Pulmonary artery endothelial cell (primary cell): ENCODE measurements around the gene SLC22A4. TPM values are rescaled to one million over a fixed set of nuclear protein-coding genes. Genes with fewer than 3 reads are reported as not detected.

Experiments used
- DNase-seq: peaks from one replicate; pipeline ENCODE4 v3.0.0-alpha.2; 2011; ENCODE audit warnings: low read depth, low spot score
- total RNA-seq: library from RNA; depleted of rRNA; stranded (reverse); fragments of >200 nt; gene quantifications from 2 replicates; pipeline ENCODE4 v1.2.3, GENCODE V29; 2014

Gene SLC22A4
- total RNA-seq, 1 donor from 2014 or later, result 4.4 TPM

GRCh38 chr5:132262882-132263547, 31.2 kb upstream of the SLC22A4 start:
- DNase-seq, result no peak

GRCh38 chr5:132263548-132264261, 30.5 kb upstream of the SLC22A4 start:
- DNase-seq, result peak; percentile 53

GRCh38 chr5:132264546-132265335, 29.5 kb upstream of the SLC22A4 start:
- DNase-seq, result no peak

- peak; percentile 91 for DNase-seq
Measured at GRCh38 chr5:132265336-132266030, 28.7 kb upstream of the SLC22A4 start.

- DNase-seq, result no peak
Measured at GRCh38 chr5:132266031-132266835, 28.0 kb upstream of the SLC22A4 start.

- DNase-seq, result no peak
Measured at GRCh38 chr5:132266836-132267160, 27.4 kb upstream of the SLC22A4 start.

- no peak for DNase-seq
Measured at GRCh38 chr5:132267166-132267739, 26.9 kb upstream of the SLC22A4 start.

GRCh38 chr5:132267931-132268768, 26.0 kb upstream of the SLC22A4 start:
- no peak for DNase-seq

GRCh38 chr5:132268769-132269551, 25.2 kb upstream of the SLC22A4 start:
- no peak for DNase-seq

- DNase-seq, result no peak
Measured at GRCh38 chr5:132269635-132270334, 24.4 kb upstream of the SLC22A4 start.

- no peak for DNase-seq
Measured at GRCh38 chr5:132270335-132270665, 23.9 kb upstream of the SLC22A4 start.

- no peak for DNase-seq
Measured at GRCh38 chr5:132270706-132271105, 23.5 kb upstream of the SLC22A4 start.

GRCh38 chr5:132271251-132272246, 22.6 kb upstream of the SLC22A4 start:
- DNase-seq, result no peak

- no peak for DNase-seq
Measured at GRCh38 chr5:132272311-132273210, 21.6 kb upstream of the SLC22A4 start.

GRCh38 chr5:132273631-132274030, 20.6 kb upstream of the SLC22A4 start:
- DNase-seq, result no peak
